Kasumi-1 (cell line): ENCODE data around the gene SIK1.

Experiments
- DNase-seq, 2 experiments: peaks; one replicate each; lab custom pipeline; 2025; lab: John Stamatoyannopoulos, UW

Gene SIK1

DNA sequence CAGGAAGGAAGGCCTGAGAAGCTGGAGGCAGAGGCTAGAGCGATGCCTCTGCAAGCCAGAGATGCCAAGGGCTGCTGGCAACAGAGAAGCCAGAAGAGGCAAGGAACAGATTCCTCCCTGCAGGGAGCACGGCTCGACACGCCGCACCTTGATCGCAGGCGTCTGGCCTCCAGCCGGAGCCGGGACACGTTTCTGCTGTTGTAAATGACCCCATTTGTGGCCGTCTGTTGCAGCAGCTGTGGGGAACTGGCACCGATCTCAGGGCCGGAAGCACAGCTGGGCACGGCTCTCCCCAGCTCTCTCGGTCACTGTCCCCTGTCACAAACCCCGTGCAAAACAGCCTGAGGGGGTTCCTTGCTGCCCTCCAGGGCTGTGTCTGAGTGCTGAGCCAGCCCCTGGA is 59.6 kb downstream of the SIK1 start:
- DNase-seq, result no peak

DNA sequence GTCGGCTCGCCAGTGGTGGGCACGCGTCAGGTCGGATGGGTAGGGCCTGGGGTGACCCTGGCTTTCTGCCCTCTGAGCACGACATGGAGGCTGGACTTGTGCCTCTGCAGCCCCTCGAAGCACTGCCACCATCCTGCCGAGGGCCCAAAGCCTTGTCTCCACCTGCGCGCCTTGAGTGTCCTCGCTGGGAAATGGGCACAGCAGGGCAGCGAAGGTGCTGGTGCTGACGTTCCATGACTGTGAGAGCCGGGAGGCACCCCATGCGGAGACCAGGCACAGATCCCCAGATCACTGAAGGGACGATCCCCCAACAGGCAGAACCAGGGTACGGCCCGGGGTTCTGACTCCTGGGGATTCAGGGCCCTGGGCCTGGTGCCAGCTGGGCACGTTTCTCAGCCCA is 60.3 kb downstream of the SIK1 start:
- DNase-seq, result no peak

DNA sequence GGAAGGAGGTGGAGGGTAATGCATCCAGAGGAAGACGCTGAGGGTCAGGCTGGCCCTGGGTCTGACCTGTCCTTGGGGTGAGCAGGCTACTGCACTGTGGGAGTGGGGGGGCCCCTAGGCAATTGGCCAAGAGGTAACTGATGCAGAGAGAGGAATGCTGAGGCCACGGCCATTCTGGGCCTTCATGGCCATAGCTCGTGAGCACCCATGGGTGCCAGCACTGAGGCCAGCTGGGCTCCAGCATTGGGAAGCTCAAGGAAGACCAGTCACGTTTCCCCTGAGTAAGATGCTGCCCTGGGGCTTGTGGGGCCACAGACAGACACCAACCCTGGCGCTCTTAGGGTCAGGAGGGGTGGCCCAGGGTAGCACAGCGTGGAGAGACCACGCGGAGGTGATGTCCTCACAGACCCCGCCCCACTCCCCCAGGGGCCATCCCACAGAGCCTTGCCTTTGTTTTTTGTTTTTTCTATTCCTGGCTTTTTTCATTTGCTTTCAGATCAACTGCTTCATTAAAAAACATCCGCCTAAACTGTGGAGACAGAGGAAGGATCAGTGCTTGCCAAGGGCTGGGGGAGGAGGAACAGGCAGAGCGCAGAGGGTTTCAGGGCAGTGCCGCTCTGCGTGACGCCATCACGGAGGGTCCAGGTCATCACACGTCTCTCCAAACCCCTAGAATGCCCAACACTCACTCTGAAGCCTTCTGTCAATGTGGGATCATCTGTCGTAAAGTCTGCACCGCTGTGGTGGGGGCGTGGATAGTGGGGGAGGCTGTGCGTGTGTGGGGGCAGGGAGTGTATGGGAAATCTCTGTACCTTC is 61.1 kb downstream of the SIK1 start:
- DNase-seq, result no peak

DNA sequence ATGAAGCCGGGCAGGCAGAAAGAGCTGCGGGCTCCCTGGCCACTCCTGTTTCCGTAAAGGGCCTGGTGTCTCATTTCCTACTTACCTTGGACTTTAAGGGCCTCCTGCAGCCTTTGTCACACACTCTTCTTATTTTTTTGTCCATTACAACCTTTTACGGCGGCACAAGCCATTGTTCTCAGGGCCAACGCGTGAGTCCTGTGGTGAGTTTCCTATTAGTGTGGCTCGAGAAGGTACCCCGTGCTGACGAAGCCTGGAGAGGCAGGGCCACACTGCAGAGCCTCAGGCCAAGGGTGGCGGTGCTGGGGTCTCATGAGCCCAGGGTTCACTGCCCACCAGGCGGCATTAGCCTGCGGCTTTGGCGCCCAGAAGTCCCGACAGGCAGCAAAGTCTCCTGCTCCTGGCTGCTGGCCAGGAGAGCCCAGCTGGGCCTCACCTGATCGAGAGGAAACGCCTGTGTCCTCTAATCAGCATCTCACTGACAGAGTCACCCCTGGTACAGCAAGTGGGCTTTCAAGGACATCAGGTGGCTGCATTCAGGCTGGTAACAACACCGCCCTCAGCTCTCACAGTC is 62.0 kb downstream of the SIK1 start:
- no peak for DNase-seq
